NCI-H187 treated with DMSO at 0.1 percent for 48 hours (cell line): Measurements from ENCODE around the gene CYP2D6.
"Not testable (repeated sequence)": the region's sequence is repeated elsewhere in the genome, so short reads cannot be mapped to it uniquely, and the experiment has no call there.

Experiments
- DNase-seq: peaks from one replicate; lab custom pipeline; 2025; lab: John Stamatoyannopoulos, UW

CYP2D6 gene

DNA sequence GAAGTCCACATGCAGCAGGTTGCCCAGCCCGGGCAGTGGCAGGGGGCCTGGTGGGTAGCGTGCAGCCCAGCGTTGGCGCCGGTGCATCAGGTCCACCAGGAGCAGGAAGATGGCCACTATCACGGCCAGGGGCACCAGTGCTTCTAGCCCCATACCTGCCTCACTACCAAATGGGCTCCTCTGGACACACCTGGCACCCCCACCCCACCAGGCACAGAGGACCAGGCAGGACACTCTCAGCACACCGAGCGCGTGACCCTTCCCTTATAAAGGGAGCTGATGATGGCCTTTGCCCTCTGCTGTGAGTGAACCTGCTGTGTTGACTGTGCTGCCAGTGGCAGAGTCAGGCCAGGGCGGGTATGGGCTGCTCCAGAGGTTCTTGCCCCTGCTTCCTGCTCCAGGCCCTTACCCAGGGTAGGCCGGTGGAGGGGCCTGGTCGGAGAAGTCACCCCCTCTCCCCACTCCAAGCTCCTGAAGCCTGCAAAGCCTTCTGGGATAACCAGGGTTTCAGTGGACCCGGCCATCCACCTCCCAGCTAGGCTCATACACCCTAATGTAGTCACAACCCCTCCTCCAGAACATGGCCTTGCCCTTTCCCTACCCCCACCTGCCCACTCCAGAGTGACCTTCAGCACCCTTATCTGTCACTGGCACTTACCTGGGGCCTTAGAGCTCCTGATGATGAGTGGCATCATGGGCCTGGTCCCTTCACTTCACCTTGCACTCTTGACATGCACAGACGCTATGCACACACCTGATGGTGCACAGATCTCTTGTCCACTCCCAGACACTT is at the start of gene CYP2D6:
Gene CYP2D6, minus strand, starts transcription at position 172 of the 793 bp plus-strand sequence. Its CDS starts 19 bp downstream, at position 153.
- not testable (repeated sequence) for DNase-seq

DNA sequence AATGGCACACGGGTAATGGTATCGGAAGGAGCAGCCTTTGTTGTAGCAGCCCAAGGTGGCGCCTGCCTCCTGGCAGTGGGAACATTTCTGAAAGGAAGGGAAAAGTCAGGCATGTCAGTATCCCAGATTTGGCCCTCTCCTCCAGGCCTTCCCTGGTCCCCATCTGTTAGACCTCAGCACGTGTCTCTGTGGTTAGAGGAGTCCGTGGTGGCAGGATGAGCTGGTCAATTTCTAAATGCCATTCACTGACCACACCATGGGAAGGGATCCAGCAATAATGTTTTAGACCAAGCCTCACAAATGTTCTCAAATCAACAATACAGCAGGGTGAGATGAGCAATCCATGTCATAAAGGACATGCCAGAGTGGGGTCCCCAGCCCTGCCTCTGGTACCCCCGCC is 49.0 kb upstream of the CYP2D6 start:
- no peak for DNase-seq

DNA sequence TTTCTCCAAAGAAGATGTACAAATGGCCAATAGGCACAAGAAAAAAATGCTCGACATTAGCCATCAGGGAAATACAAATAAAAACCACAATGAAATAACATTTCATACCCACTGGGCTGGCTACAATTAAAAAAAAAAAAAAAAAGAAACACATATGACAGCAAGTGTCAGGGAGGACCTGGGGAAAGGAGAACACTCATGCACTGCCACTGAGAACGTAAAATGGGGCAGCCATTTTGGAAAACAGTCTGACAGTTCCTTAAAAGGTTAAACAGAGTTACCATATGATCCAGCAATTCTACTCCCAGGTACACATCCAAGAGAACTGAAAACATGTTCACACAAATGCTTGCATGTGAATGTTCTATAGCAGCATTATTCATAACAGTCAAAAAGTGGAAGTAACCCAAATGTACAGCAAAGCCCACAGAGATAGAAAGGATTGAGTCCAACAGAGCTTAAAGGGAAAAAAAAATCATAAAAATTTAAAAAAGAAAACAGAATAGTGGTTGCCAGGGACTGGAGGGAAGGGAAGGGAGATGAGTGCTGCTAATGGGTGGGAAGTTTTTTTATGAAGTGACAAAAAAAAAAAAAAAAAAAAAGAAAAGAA is 48.4 kb upstream of the CYP2D6 start:
- DNase-seq = no peak

DNA sequence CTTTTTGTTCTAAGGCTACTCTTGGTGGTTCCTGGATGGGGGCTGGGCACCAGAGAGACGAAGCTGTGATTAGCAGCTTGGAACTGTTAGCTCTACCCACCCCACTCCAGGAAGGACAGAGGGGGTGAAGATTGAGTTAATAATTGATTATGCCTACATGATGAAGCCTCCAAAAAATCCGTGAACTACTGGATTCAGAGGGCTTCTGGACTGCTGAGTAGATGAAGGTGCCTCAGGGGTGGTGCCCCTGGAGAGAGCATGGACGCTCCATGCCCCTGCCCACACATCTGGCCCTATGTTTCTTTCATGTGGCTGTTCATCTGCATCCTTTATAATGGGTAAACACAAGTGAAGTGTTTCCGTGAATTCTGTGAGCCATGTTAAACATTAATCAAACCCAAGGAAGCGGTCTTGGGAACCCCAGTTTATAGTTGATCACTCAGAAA is 47.3 kb upstream of the CYP2D6 start:
- no peak for DNase-seq

DNA sequence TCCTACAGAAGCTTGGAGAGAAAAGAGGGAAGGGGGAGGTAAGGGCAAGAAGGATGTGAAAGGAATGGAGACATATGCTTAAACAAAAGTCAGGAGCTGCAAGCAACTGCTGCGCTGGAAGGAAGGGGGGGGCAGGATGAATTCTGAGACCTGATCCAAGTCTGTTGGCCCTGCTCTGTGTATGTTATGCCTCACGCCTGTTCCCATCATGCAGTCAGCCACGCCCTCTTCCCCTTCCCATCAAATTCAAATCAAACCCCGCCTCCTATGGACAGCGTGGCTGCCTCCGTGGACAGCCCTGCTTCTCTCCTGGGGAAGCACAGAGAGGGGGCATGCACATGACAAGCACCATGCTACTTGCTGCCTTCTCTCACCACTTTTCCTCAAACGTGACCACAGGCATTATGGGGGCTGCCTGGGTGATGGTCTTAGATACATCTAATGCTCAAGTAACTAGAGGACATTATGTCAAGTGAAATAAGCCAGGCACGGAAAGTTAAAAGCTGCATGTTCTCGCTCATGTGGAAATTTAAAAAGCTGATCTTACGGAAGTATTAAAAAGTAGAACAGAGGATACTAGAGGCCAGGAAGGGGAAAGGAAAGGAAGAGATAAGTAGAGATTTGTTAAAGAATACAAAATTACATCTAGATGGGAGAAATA is 45.8 kb upstream of the CYP2D6 start:
- no peak for DNase-seq

DNA sequence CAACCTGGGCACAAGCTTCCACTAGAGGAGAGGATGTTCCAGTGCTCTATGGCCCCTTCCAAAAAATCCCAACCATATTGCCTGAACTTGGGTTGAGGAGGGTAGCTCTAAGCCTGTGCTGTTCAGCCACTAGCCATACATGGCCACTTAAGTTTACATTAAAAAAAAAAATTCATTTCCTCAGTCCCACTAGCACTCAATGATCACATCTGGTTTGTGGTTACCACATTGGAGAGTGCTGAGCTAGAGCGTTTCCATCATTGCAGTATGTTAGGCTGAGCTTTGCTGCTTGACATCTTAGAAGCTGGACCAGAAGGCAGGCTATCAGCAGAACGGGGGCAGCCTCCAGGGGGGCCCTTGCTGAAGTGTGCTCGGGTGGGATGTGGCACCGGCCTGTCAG is 43.5 kb upstream of the CYP2D6 start:
- no peak for DNase-seq

DNA sequence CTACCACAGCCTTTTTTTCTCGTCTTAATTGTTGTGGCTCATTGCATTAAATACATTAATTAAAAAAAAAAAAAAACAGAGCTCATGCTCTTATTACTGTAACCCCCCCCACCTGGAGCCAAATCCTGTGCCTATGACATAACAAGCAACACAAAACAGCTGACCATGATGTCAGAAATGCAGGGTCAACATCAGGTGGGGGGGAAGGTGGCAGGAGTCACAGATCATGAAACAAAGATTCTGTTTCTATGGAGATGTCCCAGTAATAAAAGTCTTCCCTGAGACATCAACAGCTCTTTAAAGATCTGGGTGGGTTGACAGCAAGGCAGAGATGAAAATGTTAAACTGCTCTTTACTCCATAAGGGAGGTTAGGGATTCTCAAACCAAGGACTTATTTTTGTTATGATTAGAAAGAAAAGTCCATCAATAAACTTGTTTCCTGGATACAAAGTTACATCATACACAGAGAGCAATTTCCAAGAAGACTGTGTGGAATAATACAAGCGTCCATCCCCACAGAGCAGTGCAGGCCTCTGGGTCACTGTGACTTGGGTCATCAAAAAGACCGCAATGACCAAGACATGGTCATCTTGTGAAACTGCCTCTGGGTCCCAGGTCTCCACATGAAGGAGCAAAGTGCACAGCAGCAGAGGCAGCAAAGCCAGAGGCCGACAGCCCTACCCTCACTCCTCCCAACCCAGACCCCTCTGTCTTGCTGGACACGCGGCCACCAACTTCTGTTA is 42.7 kb upstream of the CYP2D6 start:
- DNase-seq = no peak

DNA sequence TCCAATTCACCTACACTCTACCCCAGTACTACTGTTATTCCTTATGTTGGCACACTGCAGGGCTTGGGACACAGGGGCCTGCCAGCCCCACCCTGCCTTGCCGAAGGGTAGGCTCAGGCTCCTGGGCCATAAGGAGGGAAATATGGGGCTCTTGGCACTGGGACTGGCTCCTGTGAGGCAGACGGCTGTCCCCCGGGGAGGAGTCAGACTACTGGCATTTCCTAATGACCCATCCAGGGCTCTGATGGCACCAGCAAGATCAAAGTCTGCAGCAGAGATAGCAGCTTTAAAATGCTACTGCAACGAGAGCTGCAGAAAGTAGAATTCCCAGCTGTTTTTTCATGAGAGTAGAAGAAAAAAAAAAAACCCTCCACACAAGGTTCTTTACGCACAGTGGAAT is 42.2 kb upstream of the CYP2D6 start:
- no peak for DNase-seq

DNA sequence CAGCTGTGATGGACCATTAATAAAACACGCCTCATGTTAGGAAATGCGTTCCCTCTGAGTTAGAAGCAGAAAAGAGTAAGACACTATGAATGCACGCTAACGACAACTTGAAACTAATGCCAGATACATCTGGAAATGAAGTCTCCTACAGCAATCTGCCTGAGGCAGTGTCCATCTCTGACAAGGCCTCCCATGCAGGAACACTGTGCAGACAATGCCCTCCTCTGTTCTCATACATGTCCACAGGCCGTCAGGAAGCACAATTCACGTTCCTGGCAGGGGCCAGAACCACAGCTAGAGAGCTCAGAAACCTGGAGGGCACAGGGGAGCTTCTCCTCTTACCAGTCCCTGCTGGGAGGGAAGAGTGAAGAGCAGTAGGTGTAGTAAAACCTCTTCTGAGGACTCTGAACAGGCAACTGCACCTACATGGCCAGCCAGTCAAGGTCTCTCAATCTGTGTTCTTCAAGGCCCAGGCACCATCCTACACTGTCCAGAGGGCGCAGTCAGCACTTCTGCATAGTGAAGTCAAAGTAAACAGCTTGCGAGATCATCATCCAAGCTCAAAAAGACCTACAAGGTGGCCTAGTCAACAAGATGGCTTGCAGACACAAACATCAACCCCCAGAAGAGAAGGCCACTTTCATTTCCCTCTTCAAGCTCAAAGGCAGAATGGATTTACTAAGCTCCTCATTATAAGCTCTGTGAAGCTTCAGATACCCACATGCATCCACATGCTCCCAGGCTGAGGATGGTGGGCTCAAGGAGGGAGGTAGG is 41.5 kb upstream of the CYP2D6 start:
- no peak for DNase-seq

DNA sequence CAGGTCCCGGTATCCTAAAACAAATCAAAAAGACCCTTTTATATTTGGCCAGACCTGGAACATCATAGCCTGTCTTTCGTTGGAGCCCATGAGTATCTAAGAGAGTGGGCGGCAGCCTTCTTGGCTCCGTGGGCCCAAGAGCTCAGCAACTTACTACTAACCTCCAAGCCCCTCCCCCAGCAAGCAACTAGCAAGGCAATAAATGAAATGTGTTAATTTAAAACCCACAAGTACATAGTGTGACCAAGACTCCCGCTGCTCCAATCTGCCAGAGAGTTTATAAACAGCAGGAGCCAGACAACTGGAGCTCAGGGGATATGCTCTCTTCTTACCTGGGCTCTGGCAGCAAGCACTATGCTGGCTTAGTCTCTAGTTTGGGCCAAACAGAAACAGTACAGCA is 40.8 kb upstream of the CYP2D6 start:
- DNase-seq = no peak

DNA sequence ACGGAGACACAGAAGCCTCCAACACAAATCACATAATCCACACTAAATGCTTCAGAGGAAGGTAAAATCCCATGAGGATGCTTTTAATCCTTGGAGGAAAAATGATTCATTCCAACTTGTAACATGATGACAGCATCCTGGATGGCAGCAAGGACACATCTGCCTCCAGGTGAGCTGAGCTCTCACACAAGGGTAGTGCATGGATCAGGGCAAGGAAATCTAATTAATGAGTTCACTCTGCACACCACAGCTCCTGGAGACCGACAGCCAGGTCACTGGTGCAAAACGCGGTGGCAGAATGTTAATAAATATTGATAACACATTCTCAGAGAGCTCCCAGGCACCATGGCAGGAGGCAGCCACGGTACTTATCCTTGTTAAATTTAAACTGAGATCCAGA is 40.3 kb upstream of the CYP2D6 start:
- DNase-seq = no peak

DNA sequence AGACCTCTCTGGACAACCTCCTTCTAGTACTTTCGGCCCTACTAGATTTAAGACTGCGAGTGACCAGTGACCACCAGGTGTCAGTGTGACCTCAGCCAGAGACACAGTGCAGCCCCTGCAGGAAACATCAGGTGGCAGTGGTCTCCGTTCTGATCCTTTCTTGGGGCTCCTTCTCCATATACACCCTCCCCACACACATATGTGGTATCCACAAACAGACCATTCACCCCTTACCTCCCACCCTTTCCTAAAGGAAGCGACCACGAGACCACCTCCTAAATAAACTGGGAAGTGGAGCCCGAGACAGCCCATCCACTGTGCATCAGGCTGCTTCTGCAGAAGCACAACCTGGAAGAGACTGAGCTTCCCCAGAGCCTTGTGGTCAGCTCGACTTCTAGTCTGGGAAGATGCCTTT is 38.5 kb upstream of the CYP2D6 start:
- no peak for DNase-seq

DNA sequence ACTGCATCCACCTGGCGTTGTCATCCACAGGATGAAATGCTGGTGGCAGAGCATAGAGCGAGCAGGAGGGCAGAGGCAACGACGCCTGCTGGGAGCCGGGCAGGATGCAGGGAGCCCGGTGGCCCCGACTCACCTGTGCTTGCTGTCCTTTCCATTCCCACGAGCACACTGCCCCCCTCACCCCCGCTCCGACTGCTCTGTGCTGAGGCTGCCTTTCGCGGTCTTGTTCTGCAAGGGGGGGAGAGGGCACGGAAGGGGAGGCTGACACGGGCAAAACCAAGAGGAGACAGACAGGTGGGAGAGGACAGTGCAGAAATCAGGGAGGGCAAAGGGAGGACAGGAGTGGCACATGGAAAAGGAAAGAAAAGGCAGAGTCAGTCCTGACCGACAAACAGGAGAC is 37.9 kb upstream of the CYP2D6 start:
- DNase-seq = no peak

DNA sequence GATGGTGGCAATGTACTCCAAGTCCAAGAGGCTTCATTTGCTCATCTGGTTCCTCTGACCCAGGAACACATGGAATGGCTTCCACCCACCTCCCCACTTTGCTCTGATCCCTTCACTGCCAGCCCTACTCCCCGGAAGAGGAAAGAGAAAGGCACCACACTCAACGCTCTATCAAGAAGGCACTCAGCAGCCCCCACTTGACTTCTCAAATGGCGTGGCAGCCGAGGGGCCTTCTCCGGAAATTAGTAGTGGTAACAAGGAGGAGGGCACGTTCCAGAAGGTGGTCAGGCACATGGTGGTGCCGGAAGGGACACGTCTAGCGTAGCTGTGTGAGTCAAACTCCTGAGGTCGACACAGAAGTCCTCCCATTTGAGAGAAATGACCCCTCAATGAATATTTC is 36.5 kb upstream of the CYP2D6 start:
- no peak for DNase-seq

DNA sequence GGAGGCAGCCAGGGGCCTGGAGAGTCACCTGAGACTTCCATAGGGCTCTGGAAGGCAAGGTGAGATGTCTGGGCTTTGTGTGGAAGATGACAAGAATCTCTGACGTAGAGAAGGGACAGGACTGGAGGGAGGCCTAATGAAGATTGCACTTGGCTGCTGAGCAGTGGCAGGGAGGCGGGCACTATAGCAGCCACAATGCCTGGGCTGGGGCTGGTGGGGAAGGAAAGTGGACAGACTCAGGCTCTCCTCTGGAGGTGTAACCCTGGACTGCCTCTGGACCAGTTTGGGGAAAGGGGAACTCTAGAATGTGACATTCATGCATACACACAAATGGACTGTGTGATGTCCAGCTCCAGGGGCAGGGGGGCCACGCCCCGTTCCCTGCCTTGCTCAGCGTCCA is 34.3 kb upstream of the CYP2D6 start:
- no peak for DNase-seq

DNA sequence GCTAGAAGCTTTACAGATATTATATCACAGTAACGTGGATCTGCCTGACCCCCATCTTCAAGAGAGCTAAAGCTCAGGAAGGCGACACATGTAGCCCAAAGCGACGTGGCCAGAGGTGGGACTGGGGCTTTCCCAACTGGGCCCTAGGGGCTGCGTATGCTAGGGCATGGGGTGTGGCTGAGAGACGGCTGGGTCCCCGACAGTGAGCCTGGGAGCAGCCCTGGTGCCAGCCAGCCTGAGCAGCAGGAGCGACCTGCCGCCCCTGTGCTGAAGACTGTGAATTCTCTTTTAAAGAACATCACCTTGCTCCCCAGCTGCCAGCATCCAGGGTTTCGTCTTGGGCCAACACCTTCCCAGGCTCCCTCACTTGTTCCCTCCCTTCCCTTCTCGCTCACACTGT is 32.9 kb upstream of the CYP2D6 start:
- DNase-seq = no peak

DNA sequence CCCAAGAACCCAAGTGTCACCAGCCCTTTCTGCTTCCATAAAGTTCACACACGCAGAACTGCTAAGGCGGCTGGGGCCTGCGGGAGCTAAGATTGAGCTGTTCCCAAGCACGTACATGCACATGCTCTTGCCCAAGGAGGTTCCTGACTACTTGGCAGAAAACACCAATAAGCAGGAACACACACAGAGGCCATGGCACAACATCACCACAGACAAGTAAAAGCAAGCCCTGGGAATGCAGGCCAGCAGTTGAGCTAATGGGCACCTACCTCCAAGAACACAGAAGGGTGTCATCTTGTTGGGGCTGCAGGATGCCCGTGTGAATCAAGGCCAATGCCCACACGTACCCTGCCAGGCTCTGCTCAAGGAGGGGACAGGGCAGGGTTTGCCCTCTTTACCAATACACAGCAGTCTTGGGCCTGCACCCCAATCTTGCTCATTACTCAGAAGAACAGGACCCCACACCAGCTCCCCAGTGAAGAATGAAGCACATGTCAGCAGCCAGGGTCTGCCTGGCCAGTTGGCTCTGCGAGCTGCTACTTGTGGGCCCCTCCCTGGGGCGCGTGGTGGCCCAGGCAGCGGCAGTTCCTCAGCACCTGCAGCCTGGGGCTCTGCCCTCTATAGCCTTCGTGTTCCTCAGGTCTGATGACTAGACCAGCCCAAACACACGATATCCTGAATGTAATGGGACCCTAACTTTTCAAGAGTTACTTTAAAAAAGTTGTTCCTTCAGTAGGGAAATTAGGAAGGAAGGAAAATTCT is 32.3 kb upstream of the CYP2D6 start:
- DNase-seq = no peak

DNA sequence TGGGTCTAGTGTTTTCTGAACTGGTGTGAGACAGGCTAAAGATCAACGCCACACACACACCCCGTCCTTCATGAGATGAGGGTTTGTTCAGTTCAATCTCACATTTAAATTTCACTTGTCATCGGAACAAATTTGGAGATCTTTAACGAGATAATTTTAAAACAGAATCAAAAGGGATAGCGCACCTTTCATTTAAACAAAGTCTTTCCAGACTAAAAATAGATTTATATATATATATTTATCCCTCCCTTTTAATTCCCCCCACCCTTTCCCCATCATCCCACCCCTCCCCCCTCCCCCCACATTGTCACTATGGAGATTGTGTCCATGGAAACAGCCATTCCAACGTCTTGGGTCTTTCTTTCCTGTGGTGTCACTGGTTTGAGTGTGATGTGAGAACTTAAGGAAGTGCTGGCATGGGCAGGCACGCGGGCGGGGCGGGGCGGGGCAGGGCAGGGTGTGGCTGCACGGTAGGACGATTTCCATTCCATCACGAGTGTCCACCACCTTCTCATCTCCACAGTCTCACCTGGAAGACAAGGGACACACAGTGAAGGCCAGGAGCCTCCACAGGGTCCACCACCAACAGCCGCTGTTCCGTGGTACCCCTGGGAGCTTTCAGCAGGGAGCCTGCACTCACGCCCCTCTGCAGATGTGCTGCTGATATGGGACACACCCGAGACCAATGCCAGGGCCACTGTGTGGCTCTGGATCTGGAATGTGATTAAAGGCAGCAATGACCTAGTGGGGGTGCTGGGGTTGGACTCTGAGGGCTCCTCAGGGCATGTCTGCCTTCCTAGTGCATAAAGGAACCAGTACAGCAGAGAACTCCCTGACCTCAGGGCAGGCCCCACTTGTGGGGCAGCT is 30.5 kb upstream of the CYP2D6 start:
- DNase-seq = no peak

DNA sequence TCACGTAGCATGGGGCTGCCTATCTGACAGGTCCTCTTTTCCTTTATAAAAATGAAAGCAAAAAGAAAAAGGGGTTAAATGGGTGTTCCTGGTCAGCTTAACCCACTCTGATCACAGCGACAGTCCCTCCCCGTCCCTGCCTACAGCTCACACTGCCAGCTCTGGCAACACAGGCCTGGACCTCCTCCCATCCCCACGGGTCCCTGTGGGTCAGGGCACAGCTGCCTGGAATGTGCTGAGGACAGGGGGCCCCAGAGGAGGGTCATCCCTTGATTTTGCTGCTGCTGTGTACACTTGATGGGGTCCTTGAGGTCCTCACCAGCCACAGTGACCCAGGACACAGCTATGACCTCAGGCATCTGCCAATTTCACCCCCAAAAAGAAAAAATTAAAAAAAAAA is 29.6 kb upstream of the CYP2D6 start:
- DNase-seq = no peak
